Esophagus muscularis mucosa (tissue), 3 donors: ENCODE results near the gene GSK3B.

Experiments
- CTCF ChIP-seq, 3 experiments: fragments of 200-600 bp in 2 of 3; fragments of 450-650 bp in 1 of 3; sonication (generic) in 2 of 3; IDR thresholded peaks; one replicate each; pipeline ENCODE4 v1.5.1; 2017 to 2019; ENCODE audit warnings: antibody characterized with exemption in 3 of 3, mild to moderate bottlenecking in 2 of 3, moderate library complexity in 1 of 3
- EP300 ChIP-seq: sonication (generic); formaldehyde crosslinking; IDR thresholded peaks from one replicate; pipeline ENCODE4 v1.6.1; 2017; ENCODE audit warnings: antibody characterized with exemption

DNA sequence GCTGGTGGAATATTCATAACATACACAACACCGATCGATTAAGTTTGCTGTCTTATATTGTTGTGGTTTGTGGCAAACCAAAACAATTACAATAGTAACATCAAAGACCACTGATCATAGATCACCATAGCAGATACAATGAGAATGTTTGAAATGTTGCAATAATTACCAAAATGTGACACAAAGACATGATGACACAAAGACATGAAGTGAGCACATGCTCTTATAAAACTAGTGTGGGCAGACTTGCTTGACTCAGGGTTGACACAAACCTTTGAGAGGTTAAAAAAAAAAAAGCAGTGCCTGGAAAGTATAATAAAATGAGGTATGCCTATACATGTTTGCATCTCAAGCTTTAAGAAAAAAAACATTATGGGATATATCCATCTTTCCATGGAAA is 182.0 kb downstream of the GSK3B start:
- no peak for TF ChIP-seq CTCF (IDR thresholded peaks at IDR 0.05)
- no peak for TF ChIP-seq EP300
